Right lobe of liver (tissue), 6 donors: ENCODE results near the gene FBXO28. TPM values are rescaled to one million over a fixed set of nuclear protein-coding genes. Genes with fewer than 3 reads are reported as not detected.

Experiments
- ATAC-seq, 4 donors: fragments of 200-7000 bp; cut with Tn5 transposase; one replicate each; pipeline ENCODE4 v1.9.1; 2020; ENCODE audit warnings: mild to moderate bottlenecking in 4 of 4, moderate library complexity in 4 of 4
- DNase-seq, 3 donors: peaks; one replicate each; pipeline ENCODE4 v3.0.0-alpha.2; 2020
- H3K27ac ChIP-seq, 3 donors: fragments of 200-600 bp; one replicate each; pipeline ENCODE4 v1.8.0; 2022
- H3K27me3 ChIP-seq, 2 donors: fragments of 200-600 bp; one replicate each; pipeline ENCODE4 v1.8.0; 2022
- H3K36me3 ChIP-seq, 4 donors: fragments of 200-600 bp; sonication (generic) in 1 of 4; one replicate each; pipeline versions ENCODE4 v1.5.1 to v1.8.0; 2017 to 2022; ENCODE audit warnings: control low read depth in 1 of 4
- H3K4me1 ChIP-seq, 4 donors: fragments of 200-600 bp; sonication (generic) in 1 of 4; one replicate each; pipeline versions ENCODE4 v1.5.1 to v1.8.0; 2017 to 2022; ENCODE audit warnings: control low read depth in 1 of 4
- H3K4me3 ChIP-seq, 3 donors: fragments of 200-600 bp; one replicate each; pipeline ENCODE4 v1.8.0; 2022
- H3K9me3 ChIP-seq, 4 donors: fragments of 200-600 bp; sonication (generic) in 1 of 4; one replicate each; pipeline versions ENCODE4 v1.5.1 to v1.8.0; 2017 to 2022; ENCODE audit warnings: control low read depth in 1 of 4
- POLR2A ChIP-seq: fragments of 450-650 bp; IDR thresholded peaks from one replicate; pipeline ENCODE4 v1.6.1; 2017; ENCODE audit warnings: antibody characterized with exemption, mild to moderate bottlenecking
- WGBS: methylation state at CpG from one replicate; pipeline ENCODE4 v1.1.6; 2018; ENCODE audit warnings: low coverage, low lambda C conversion rate; ENCODE audit not compliant: insufficient coverage; ENCODE audit errors: missing lambda C conversion rate; 5-methylcytosine and 5-hydroxymethylcytosine counted together
- intact Hi-C, 2 donors: fragments of 100-400 bp; cut with DNase I; formaldehyde crosslinking; loops; one replicate each; pipeline versions ENCODE4 v1.11.2 to v1.14.1; 2022
- total RNA-seq, 6 experiments: library from RNA; depleted of rRNA in 2 of 6; stranded (reverse); fragments of >200 nt in 2 of 6; fragmentation: NEBNext Ultra II Directional in 3 of 6; extraction: Animal tissue kit (Norgen Biotek cat#: 25700) in 3 of 6; gene quantifications; one replicate each; pipeline versions ENCODE4 v1.1.0 to v1.2.4, GENCODE V29; 2016 to 2023
- TF ChIP-seq, protein P1 (sequence below), 4 donors: fragments of 200-600 bp in 3 of 4; fragments of 450-650 bp in 1 of 4; IDR thresholded peaks; one replicate each; pipeline versions ENCODE4 v1.5.1 to v1.8.0; 2016 to 2022; ENCODE audit warnings: antibody characterized with exemption in 4 of 4, mild to moderate bottlenecking in 2 of 4
- donor health status: DM: no; HTN: yes; CAD: no.
- donor health status: DM: no; HTN: no; CAD: no.
- donor health status: DM: no; HTN: no; CAD: no.
- donor health status: DM: no; HTN: yes; CAD: no.
- donor health status: DM: no; HTN: yes; CAD: no.

Gene FBXO28
- total RNA-seq, 6 experiments from 2014 or later = 11.5 to 20.9 (median 15.3) TPM

DNA sequence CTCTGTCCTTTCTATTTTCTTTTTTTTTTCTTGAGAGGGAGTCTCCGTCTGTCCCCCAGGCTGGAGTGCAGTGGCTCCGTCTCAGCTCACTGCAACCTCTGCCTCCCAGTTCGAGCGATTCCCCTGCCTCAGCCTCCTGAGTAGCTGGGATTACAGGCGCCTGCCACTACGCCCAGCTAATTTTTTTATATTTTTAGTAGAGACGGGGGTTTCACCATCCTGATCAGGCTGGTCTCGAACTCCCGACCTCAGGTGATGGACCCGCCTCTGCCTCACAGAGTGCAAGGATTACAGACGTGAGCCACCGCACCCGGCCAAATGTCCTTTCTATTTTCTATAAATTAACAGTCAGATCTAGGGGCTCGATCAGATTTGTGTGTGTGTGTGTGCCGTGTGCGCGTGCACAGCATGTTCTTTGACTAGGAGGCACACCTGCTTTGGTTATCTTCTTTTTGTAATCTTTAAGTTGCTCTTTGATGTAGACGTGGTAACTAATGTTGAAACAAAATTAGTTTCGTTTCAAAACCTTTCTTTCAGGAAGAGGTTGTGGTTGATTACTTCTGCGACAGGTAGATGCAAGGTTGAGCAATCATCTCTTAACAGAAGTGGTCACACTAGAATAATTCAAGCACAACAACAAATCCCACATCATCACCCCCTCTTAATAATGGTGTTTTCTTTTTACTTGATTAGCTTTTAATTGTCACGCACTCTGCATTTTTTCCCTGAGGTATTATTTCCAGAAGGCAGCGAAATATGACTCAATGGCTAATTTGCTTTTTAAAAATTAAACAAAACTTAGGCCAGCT lies 68.3 kb downstream of the FBXO28 start:
- intact Hi-C loops = no loop called here
- peak in 1 of 4 donors; percentile 18 for ATAC-seq

DNA sequence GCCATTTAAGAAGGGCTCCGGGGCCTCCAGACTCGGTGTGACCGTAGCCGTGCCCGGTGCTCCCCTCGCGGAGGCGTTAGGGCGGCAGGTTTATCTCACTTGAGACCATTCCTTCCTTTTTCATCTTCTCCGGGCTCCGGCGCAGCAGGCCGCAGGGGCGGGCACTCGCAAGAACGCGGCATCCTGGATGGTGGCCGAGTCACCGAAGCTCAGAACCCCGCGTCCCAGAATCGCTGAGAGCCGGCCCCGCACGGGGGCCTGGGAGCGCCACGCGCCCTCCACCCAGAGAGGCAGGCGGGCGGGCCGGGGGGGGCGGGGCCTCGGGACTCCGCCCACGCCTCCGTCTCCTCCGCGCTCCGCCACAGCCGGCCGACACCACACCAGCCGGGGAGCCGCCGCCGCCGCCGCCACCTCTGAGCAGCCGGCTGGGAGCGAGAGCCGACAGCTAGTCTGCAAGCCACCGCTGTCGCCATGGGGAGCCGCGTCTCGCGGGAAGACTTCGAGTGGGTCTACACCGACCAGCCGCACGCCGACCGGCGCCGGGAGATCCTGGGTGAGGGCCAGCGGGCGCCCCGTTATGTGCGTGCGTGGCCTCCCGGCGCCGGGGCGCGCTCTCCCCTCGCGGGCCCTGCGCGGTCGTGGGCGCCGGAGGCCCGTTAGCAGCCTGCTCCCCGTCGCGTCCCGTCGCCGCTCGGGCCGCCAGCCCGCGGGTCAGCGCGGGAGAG lies 69.1 kb downstream of the FBXO28 start, which contains the start of gene DEGS1:
TSS of gene DEGS1 (plus strand) at position 375 of the 725 bp plus-strand sequence. CDS start at position 472, 97 bp downstream.
- H3K27me3 ChIP-seq = no peaks in the 10 kb centered on the region
- intact Hi-C loops = no loop called here
- no peaks in the 10 kb centered on the region for H3K9me3 ChIP-seq
- under 1% methylated on average over 18 of the region's 94 CpGs for WGBS
- peaks cover 0 to 24% (median 5%) of the 10 kb centered on the region in 4 donors for H3K4me1 ChIP-seq
- H3K27ac ChIP-seq = peak within 1 kb of the TSS; percentile 86 to 99 (median 87)
- ATAC-seq (peak; percentile 93 to 98 (median 94)), DNase-seq (peak; percentile 89 to 91 (median 89))
- peak within 1 kb of the TSS; percentile 82 to 99 (median 86) for H3K4me3 ChIP-seq
- no peaks in the 10 kb centered on the region for H3K36me3 ChIP-seq
- peak; percentile 95 for TF ChIP-seq POLR2A
- TF ChIP-seq, protein P1, sequence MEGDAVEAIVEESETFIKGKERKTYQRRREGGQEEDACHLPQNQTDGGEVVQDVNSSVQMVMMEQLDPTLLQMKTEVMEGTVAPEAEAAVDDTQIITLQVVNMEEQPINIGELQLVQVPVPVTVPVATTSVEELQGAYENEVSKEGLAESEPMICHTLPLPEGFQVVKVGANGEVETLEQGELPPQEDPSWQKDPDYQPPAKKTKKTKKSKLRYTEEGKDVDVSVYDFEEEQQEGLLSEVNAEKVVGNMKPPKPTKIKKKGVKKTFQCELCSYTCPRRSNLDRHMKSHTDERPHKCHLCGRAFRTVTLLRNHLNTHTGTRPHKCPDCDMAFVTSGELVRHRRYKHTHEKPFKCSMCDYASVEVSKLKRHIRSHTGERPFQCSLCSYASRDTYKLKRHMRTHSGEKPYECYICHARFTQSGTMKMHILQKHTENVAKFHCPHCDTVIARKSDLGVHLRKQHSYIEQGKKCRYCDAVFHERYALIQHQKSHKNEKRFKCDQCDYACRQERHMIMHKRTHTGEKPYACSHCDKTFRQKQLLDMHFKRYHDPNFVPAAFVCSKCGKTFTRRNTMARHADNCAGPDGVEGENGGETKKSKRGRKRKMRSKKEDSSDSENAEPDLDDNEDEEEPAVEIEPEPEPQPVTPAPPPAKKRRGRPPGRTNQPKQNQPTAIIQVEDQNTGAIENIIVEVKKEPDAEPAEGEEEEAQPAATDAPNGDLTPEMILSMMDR (IDR thresholded peaks at IDR 0.05) = no peak

More for the DNA sequence above, 68.3 kb downstream of the FBXO28 start:
- Histone ChIP-seq H3K27ac (peak overlapping the region; percentile 86 to 99 (median 87)), H3K27me3 (no peaks in the 10 kb centered on the region), H3K36me3 (no peaks in the 10 kb centered on the region), H3K9me3 (no peaks in the 10 kb centered on the region), H3K4me3 (peak overlapping the region; percentile 82 to 99 (median 86)), H3K4me1 (peaks cover 0 to 22% (median 5%) of the 10 kb centered on the region in 4 donors)
- WGBS = 62% methylated on average over 21 of the region's 22 CpGs
- DNase-seq = peak in 1 of 3 donors; percentile 43
- no peak for TF ChIP-seq POLR2A
- TF ChIP-seq, protein P1 (IDR thresholded peaks at IDR 0.05) = no peak

DNA sequence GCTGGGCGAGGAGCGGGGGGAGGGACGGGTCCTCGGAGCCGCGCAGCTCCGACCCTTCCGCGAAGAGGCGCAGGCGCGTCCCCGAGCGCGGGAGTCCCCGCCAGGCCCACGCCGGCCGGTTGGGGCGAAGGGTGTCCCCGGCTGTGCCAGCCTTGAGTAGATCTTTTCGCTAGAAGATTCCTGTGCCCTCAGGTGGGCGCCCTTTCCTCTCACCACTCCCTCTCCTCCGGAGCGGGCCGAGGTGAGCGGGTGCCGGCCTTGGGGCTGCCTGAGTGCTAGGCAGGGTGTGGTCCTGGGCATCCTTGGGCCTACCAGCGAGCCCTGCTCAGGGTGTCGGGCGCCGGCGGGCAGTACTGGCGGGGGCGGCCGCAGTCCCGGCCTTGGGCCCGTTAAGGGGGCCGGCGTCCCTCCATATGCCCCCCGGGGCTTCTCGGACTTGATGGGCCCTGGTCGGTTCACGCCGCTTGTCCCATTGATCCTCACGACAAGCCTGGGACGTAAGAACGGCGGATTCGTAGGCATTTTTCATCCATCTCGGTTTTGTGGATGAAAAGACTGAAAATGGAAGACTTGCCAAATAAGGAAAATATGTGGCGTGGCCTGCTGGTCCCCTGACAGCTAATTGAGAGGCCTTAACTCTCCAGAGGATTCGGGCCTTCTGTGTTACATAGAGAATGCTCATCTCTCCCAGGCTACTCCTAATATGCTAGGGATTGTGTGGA lies 69.8 kb downstream of the FBXO28 start:
- H3K27me3 ChIP-seq = no peaks in the 10 kb centered on the region
- TF ChIP-seq, protein P1 (IDR thresholded peaks at IDR 0.05) = no peak
- no peak for TF ChIP-seq POLR2A
- H3K4me1 ChIP-seq = peaks cover 0 to 24% (median 5%) of the 10 kb centered on the region in 4 donors
- peak; percentile 63 to 71 (median 68) for ATAC-seq
- WGBS = 32% methylated on average over 13 of the region's 53 CpGs
- no peaks in the 10 kb centered on the region for H3K36me3 ChIP-seq
- no peaks in the 10 kb centered on the region for H3K9me3 ChIP-seq
- peak overlapping the region; percentile 86 to 99 (median 87) for H3K27ac ChIP-seq
- intact Hi-C loops = no loop called here
- DNase-seq = peak; percentile 69 to 75 (median 72)
- peak overlapping the region; percentile 82 to 99 (median 86) for H3K4me3 ChIP-seq

DNA sequence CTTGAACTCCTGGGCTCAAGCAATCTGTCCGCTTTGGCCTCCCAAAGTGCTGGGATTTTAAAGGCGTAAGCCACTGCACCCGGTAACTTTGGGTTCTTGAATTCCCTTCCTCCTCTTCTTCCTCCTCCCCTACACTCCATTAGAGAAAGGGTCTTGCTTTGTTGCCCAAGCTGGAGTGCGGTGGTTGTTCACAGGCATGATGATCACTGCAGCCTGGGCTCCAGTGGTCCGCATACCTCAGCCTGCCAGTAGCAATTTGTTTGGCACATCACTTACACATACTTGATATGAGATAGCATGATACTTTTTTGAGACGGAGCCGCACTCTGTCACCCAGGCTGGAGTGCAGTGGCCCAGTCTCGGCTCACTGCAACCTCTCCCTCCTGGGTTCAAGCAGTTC lies 71.3 kb downstream of the FBXO28 start:
- WGBS = 80% methylated on average over 5 of the region's 8 CpGs
- Histone ChIP-seq H3K36me3 (no peaks in the 10 kb centered on the region), H3K4me3 (no peak overlapping the region), H3K9me3 (no peaks in the 10 kb centered on the region), H3K4me1 (peaks cover 0 to 24% (median 5%) of the 10 kb centered on the region in 4 donors), H3K27ac (no peak overlapping the region), H3K27me3 (no peaks in the 10 kb centered on the region)
- TF ChIP-seq, protein P1 (IDR thresholded peaks at IDR 0.05) = no peak
- TF ChIP-seq POLR2A = no peak
- intact Hi-C loops = no loop called here
- ATAC-seq = no peak
- no peak for DNase-seq
